NCI-H2081 treated with DMSO at 0.1 percent for 48 hours (cell line): ENCODE measurements around the gene DCST2.

Experiments used
- DNase-seq: peaks from one replicate; lab custom pipeline; 2025; lab: John Stamatoyannopoulos, UW

The DCST2 gene

GRCh38 chr1:155026154-155026553 is 7.4 kb downstream of the DCST2 start:
- DNase-seq = no peak

GRCh38 chr1:155024315-155024714 is 9.3 kb downstream of the DCST2 start:
- DNase-seq = no peak

- no peak for DNase-seq
Measured at GRCh38 chr1:155023627-155024026, 10.0 kb downstream of the DCST2 start.

GRCh38 chr1:155022927-155023236 is 10.7 kb downstream of the DCST2 start:
- no peak for DNase-seq

- DNase-seq = no peak
Measured at GRCh38 chr1:155022136-155022926, 11.2 kb downstream of the DCST2 start.

GRCh38 chr1:155019377-155020245 is 14.0 kb downstream of the DCST2 start:
- no peak for DNase-seq

- DNase-seq = no peak
Measured at GRCh38 chr1:155018617-155019348, 14.8 kb downstream of the DCST2 start.

- no peak for DNase-seq
Measured at GRCh38 chr1:155017946-155018316, 15.7 kb downstream of the DCST2 start.

GRCh38 chr1:155017041-155017945 is 16.3 kb downstream of the DCST2 start:
- DNase-seq = no peak

- no peak for DNase-seq
Measured at GRCh38 chr1:155016231-155016831, 17.2 kb downstream of the DCST2 start.

GRCh38 chr1:155015527-155016230 is 17.9 kb downstream of the DCST2 start:
- no peak for DNase-seq

- DNase-seq = no peak
Measured at GRCh38 chr1:155014709-155015508, 18.7 kb downstream of the DCST2 start.

- DNase-seq = no peak
Measured at GRCh38 chr1:155013632-155014031, 19.9 kb downstream of the DCST2 start.

- DNase-seq = no peak
Measured at GRCh38 chr1:155012776-155013602, 20.6 kb downstream of the DCST2 start.

GRCh38 chr1:155012026-155012546 is 21.5 kb downstream of the DCST2 start:
- no peak for DNase-seq

GRCh38 chr1:155011437-155012025 is 22.1 kb downstream of the DCST2 start:
- no peak for DNase-seq

- no peak for DNase-seq
Measured at GRCh38 chr1:155011004-155011416, 22.6 kb downstream of the DCST2 start.
